Left colon (tissue), 2 donors: ENCODE measurements around the gene NR2F2. TPM values are rescaled to one million over a fixed set of nuclear protein-coding genes. Genes with fewer than 3 reads are reported as not detected.

Source experiments
- ATAC-seq: fragments of 200-7000 bp; cut with Tn5 transposase; one replicate; pipeline ENCODE4 v1.9.1; 2020; ENCODE audit warnings: mild to moderate bottlenecking, moderate library complexity
- DNase-seq, 2 donors: peaks; one replicate each; pipeline ENCODE4 v3.0.0-alpha.2; 2020
- intact Hi-C, 2 donors: fragments of 100-400 bp; cut with DNase I in 1 of 2; cut with micrococcal nuclease in 1 of 2; formaldehyde crosslinking; loops; one replicate each; pipeline versions ENCODE4 v1.11.2 to v1.14.0; 2022; cut with DNase I, micrococcal nuclease
- total RNA-seq, 2 donors: library from RNA; stranded (reverse); fragmentation: NEBNext Ultra II Directional; extraction: Animal tissue kit (Norgen Biotek cat#: 25700); gene quantifications; one replicate each; pipeline ENCODE4 v1.2.1, GENCODE V29; 2021
- donor health status: DM: no; HTN: no; CAD: no.
- donor health status: DM: yes; HTN: yes; CAD: no.

NR2F2 gene
- total RNA-seq, 2 donors from 2014 or later, result 24.9 to 35.3 TPM

GRCh38 chr15:96348112-96349027, 17.9 kb downstream of the NR2F2 start:
- ATAC-seq (no peak), DNase-seq (no peak)

GRCh38 chr15:96349034-96349856, 18.7 kb downstream of the NR2F2 start:
- intact Hi-C loops, result no loop called here
- DNase-seq (no peak), ATAC-seq (no peak)

More at GRCh38 chr15:96348112-96349027, 17.9 kb downstream of the NR2F2 start:
- intact Hi-C loops, result no loop called here

GRCh38 chr15:96349857-96350720, 19.6 kb downstream of the NR2F2 start:
- ATAC-seq (no peak), DNase-seq (no peak)
- intact Hi-C loops, result loop anchor here in 1 of 2 donors (10.0 kb wide), 2 partner anchors 545 to 1085 kb away; no protein-coding TSS in a partner anchor

- ATAC-seq (no peak), DNase-seq (no peak)
- intact Hi-C loops, result loop anchor here in 1 of 2 donors (10.0 kb wide), 2 partner anchors 544 to 1086 kb away; no protein-coding TSS in a partner anchor
Observed at GRCh38 chr15:96350934-96351724, 20.6 kb downstream of the NR2F2 start.

- ATAC-seq, result peak; percentile 27
- intact Hi-C loops, result loop anchor here in 1 of 2 donors (10.0 kb wide), 2 partner anchors 543 to 1087 kb away; no protein-coding TSS in a partner anchor
- no peak for DNase-seq
Observed at GRCh38 chr15:96351761-96352603, 21.5 kb downstream of the NR2F2 start.

GRCh38 chr15:96352604-96353405, 22.3 kb downstream of the NR2F2 start:
- DNase-seq, result no peak
- intact Hi-C loops, result loop anchor here in 1 of 2 donors (10.0 kb wide), 2 partner anchors 542 to 1088 kb away; no protein-coding TSS in a partner anchor
- ATAC-seq, result no peak

GRCh38 chr15:96353416-96353929, 23.0 kb downstream of the NR2F2 start:
- DNase-seq, result no peak
- no peak for ATAC-seq
- intact Hi-C loops, result loop anchor here in 1 of 2 donors (10.0 kb wide), 2 partner anchors 541 to 1089 kb away; no protein-coding TSS in a partner anchor

GRCh38 chr15:96353930-96354730, 23.6 kb downstream of the NR2F2 start:
- ATAC-seq (peak; percentile 31), DNase-seq (peak in 1 of 2 donors; percentile 36)
- intact Hi-C loops, result loop anchor here in 1 of 2 donors (10.0 kb wide), 2 partner anchors 541 to 1089 kb away; no protein-coding TSS in a partner anchor

GRCh38 chr15:96354731-96355567, 24.4 kb downstream of the NR2F2 start:
- DNase-seq (no peak), ATAC-seq (no peak)
- intact Hi-C loops, result loop anchor here in 1 of 2 donors (10.0 kb wide), 2 partner anchors 540 to 1090 kb away; no protein-coding TSS in a partner anchor

GRCh38 chr15:96355568-96356187, 25.2 kb downstream of the NR2F2 start:
- intact Hi-C loops, result loop anchor here in 1 of 2 donors (10.0 kb wide), 2 partner anchors 539 to 1091 kb away; no protein-coding TSS in a partner anchor
- DNase-seq (no peak), ATAC-seq (no peak)

GRCh38 chr15:96356494-96357455, 26.3 kb downstream of the NR2F2 start:
- ATAC-seq, result peak; percentile 81
- peak; percentile 54 to 84 for DNase-seq
- intact Hi-C loops, result loop anchor here in 1 of 2 donors (10.0 kb wide), 2 partner anchors 538 to 1092 kb away; no protein-coding TSS in a partner anchor
